ENCODE data around the gene ANKRD29.

DNA sequence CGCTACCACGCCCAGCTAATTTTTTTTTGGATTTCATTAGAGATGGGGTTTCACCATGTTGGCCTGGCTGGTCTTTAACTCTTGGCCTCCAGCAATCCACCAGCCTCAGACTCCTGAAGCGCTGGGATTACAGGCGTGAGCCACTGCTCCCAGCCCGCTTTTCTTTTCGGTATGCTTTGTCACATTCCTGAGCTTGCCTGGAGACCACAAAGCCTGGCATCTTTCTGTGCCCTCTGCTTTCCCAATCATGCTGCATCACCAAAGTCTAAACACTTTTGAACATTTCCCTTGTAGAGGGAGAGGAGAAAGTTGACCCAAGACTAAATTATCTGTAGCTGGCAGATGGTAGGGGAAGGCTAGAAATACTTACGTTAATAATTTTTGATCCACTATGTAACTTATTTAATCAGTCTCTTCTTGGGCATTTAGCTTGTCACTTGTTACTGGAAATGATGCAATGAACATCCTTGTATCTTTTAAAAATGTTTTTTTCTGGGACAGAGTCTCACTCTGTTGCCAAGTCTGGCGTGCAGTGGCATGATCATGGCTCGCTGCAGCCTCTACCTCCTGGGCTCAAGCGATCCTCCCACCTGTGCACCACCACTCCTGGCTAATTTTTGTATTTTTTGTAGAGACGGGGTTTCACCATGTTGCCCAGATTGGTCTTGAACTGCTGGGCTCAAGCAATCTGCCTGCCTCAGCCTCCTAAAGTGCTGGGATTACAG lies 73.7 kb downstream of the ANKRD29 start:
- TF ChIP-seq, protein P1, sequence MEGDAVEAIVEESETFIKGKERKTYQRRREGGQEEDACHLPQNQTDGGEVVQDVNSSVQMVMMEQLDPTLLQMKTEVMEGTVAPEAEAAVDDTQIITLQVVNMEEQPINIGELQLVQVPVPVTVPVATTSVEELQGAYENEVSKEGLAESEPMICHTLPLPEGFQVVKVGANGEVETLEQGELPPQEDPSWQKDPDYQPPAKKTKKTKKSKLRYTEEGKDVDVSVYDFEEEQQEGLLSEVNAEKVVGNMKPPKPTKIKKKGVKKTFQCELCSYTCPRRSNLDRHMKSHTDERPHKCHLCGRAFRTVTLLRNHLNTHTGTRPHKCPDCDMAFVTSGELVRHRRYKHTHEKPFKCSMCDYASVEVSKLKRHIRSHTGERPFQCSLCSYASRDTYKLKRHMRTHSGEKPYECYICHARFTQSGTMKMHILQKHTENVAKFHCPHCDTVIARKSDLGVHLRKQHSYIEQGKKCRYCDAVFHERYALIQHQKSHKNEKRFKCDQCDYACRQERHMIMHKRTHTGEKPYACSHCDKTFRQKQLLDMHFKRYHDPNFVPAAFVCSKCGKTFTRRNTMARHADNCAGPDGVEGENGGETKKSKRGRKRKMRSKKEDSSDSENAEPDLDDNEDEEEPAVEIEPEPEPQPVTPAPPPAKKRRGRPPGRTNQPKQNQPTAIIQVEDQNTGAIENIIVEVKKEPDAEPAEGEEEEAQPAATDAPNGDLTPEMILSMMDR (IDR thresholded peaks at IDR 0.05; ENCODE audit: low read depth, low read length) = no peak
- no peak for TF ChIP-seq POLR2A (IDR thresholded peaks at IDR 0.05; ENCODE audit: extremely low read depth, insufficient read length)
- TF ChIP-seq, protein P2, sequence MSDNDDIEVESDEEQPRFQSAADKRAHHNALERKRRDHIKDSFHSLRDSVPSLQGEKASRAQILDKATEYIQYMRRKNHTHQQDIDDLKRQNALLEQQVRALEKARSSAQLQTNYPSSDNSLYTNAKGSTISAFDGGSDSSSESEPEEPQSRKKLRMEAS (IDR thresholded peaks at IDR 0.05; ENCODE audit: low read depth, low read length) = no peak
